Activated B cell treated with CpG ODN at 0.5 μM for 24 hours (primary cell): ENCODE data around the gene TMEM200C. TPM values are rescaled to one million over a fixed set of nuclear protein-coding genes. Genes with fewer than 3 reads are reported as not detected.
A peak's percentile ranks its signal among the peaks of the same experiment; 100 is the strongest.

Experiments
- ATAC-seq: fragments of 200-7000 bp; cut with Tn5 transposase; one replicate; pipeline ENCODE4 v1.10.0; 2021; ENCODE audit warnings: low read depth, mild to moderate bottlenecking, moderate library complexity
- CTCF ChIA-PET: fragments of 350-600 bp; sonication (Branson Sonifier 250); formaldehyde crosslinking; loops from one replicate; lab custom pipeline; 2021; ENCODE audit warnings: antibody characterized with exemption; lab: Charles Lee
- POLR2A ChIA-PET: fragments of 350-600 bp; sonication (Branson Sonifier 250); formaldehyde crosslinking; loops from one replicate; lab custom pipeline; 2021; ENCODE audit warnings: antibody characterized with exemption; lab: Charles Lee
- DNase-seq: peaks from one replicate; pipeline ENCODE4 v3.0.0; 2022
- H3K27ac Mint-ChIP-seq: one replicate; pipeline ENCODE4 v1.8.0; 2020; ENCODE audit warnings: mixed read lengths
- H3K27me3 Mint-ChIP-seq: one replicate; pipeline ENCODE4 v1.8.0; 2021; ENCODE audit warnings: mixed read lengths
- H3K36me3 Mint-ChIP-seq: one replicate; pipeline ENCODE4 v1.8.0; 2021; ENCODE audit warnings: low read depth, mixed read lengths
- H3K4me1 Mint-ChIP-seq: one replicate; pipeline ENCODE4 v1.8.0; 2021; ENCODE audit warnings: mixed read lengths
- H3K4me3 Mint-ChIP-seq: one replicate; pipeline ENCODE4 v1.8.0; 2020; ENCODE audit warnings: mild to moderate bottlenecking, mixed read lengths
- H3K9me3 Mint-ChIP-seq: one replicate; pipeline ENCODE4 v1.8.0; 2020; ENCODE audit warnings: mixed read lengths
- CTCF ChIP-seq: fragments of 200-600 bp; IDR thresholded peaks from one replicate; pipeline ENCODE4 v1.8.0; 2022; ENCODE audit warnings: antibody characterized with exemption, mild to moderate bottlenecking
- intact Hi-C: fragments of 100-400 bp; cut with micrococcal nuclease; formaldehyde crosslinking; loops from one replicate; pipeline ENCODE4 v1.15.1; 2024
- total RNA-seq: library from RNA; stranded (reverse); gene quantifications from 2 replicates; pipeline ENCODE4 v1.2.3, GENCODE V29; 2022

The TMEM200C gene
- total RNA-seq, 1 donor from 2014 or later: not detected

DNA sequence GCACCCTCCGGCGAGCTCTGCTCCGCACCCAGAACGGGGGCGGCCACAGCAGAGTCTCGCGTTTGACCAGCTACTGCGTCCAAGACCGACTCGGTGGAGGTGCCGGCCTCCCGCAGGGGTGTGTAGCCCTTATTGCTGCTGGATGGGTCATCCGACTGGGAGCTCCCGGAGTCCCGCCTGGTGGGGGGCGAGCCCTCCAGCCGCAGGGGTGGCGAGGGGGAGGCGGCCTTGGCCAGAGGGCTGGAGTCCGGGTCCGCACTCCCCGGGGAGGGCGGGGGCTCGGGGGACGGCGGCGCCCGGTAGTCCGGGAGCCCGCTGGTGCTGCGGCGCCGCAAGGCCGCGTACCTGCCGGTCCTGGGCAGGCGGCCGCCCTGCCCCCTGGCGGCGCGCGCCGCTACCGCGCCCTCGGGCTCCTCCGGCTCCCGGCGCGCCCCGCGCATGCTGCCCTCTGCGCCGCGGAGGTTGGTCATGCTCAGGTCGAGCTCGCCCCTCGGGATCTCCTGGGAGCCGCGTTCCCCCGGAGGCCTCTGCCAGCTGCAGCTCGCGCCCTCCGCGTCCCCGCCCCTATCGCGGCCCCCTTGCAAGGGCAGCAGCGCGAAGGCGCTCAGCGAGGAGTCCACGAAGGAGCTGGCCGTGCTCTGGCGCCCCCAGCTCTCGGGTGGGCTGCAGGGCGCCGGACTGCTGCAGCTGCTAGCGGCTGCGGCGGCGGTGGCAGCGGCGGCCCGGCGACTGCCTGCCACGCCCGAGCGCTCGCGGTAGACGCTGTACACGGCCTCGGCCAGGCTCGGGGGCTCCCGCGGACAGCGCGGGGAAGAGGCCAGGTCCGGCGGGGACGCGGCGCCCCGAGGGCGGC is 4.8 kb downstream of the TMEM200C start:
- DNase-seq (peak; percentile 24), ATAC-seq (peak; percentile 75)
- intact Hi-C loops: loop anchor here (1.0 to 10.0 kb wide), 2 partner anchors 114 to 817 kb away; no protein-coding TSS in a partner anchor
- CTCF ChIA-PET: interaction anchor here (0.8 to 1.5 kb wide), 5 partner anchors 9 to 631 kb away, joined by 3 read pairs; no protein-coding TSS in a partner anchor
- Mint-ChIP-seq H3K36me3 (no peaks in the 10 kb centered on the region), H3K27me3 (peaks cover 44% of the 10 kb centered on the region), H3K4me1 (peaks cover 14% of the 10 kb centered on the region), H3K4me3 (no peak overlapping the region), H3K27ac (no peak overlapping the region), H3K9me3 (no peaks in the 10 kb centered on the region)
- no peak for TF ChIP-seq CTCF
- POLR2A ChIA-PET: no interaction called here

DNA sequence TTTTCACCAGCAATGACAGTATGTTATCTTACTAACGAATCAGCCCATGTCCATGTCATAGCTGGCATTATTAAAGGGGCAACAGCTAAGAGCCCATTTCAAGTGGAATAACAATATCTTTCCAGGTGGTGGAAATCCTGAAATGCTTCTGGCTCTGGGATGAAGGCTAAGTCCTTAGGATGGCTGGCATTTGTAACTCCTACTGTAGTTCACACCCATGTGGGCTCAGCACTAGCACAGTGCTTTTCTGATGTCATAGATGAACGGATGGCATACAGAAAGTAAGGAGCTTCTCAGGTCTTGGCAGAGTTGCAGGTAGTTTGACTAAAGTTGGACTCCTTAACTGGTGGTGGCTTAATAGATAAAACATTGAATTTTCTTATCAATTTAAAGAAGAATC is 10.0 kb downstream of the TMEM200C start:
- TF ChIP-seq CTCF: no peak
- Mint-ChIP-seq H3K27me3 (peaks cover 19% of the 10 kb centered on the region), H3K4me3 (no peak overlapping the region), H3K4me1 (no peaks in the 10 kb centered on the region), H3K36me3 (no peaks in the 10 kb centered on the region), H3K27ac (no peak overlapping the region), H3K9me3 (no peaks in the 10 kb centered on the region)
- no peak for DNase-seq
- ATAC-seq: no peak
- intact Hi-C loops: no loop called here
- ChIA-PET CTCF (no interaction called here), POLR2A (no interaction called here)

- ATAC-seq (no peak), DNase-seq (no peak)
- TF ChIP-seq CTCF: no peak
- ChIA-PET CTCF (no interaction called here), POLR2A (no interaction called here)
- Mint-ChIP-seq H3K27me3 (peaks cover 19% of the 10 kb centered on the region), H3K36me3 (no peaks in the 10 kb centered on the region), H3K27ac (no peak overlapping the region), H3K4me3 (no peak overlapping the region), H3K9me3 (no peaks in the 10 kb centered on the region), H3K4me1 (no peaks in the 10 kb centered on the region)
- intact Hi-C loops: no loop called here
Observed at GRCh38 chr18:5884375-5884774, 10.9 kb downstream of the TMEM200C start.

DNA sequence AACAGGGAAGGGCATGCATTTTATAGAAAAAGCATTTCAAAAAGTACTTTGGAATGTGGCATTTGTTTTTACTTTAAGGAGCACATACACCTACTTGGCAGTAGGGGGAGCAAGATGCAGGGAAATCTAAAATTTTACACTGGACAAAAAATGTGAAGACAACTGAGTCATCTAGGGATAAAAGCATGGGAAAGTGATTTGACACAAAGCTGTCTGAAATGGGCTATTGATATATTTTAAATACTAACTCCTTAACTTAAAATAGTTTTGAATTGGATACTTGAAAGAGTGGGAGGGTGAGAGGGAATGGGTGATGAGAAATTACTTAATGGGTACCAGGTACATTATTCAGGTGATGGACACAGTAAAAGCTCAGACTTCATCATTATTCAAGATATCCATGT is 15.8 kb downstream of the TMEM200C start:
- no peak overlapping the region for H3K4me3 Mint-ChIP-seq
- peaks cover 7% of the 10 kb centered on the region for H3K27me3 Mint-ChIP-seq
- H3K9me3 Mint-ChIP-seq: no peaks in the 10 kb centered on the region
- CTCF ChIA-PET: interaction anchor here (1.0 to 2.2 kb wide), 6 partner anchors 8 to 642 kb away, joined by 3 to 10 read pairs (median 3); no protein-coding TSS in a partner anchor
- no peak overlapping the region for H3K27ac Mint-ChIP-seq
- DNase-seq (no peak), ATAC-seq (peak; percentile 34)
- no peaks in the 10 kb centered on the region for H3K36me3 Mint-ChIP-seq
- POLR2A ChIA-PET: no interaction called here
- peak; percentile 82 for TF ChIP-seq CTCF
- intact Hi-C loops: loop anchor here (1.0 to 2.0 kb wide), 3 partner anchors 339 to 643 kb away; no protein-coding TSS in a partner anchor
- no peaks in the 10 kb centered on the region for H3K4me1 Mint-ChIP-seq

DNA sequence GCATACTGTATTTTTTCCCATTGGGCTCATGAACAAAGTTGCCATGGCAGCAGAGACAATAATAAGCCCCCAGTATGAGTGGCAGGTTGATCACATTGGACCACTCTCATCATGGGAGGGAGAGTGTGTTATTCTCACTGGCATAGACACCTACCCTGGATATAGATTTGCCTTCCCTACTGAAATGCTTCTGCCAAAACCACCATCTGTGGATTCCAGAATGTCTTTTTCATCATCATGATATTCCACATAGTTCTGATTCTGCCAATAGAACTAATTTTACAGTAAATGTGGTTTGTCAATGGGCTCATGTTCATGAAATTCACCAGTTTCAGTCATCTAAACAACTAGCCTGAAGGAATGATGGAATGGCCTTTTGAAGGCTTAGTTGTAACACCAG is 18.4 kb downstream of the TMEM200C start:
- Mint-ChIP-seq H3K9me3 (no peaks in the 10 kb centered on the region), H3K36me3 (no peaks in the 10 kb centered on the region), H3K4me3 (no peak overlapping the region), H3K27ac (no peak overlapping the region), H3K27me3 (peaks cover 7% of the 10 kb centered on the region), H3K4me1 (peaks cover under 1% of the 10 kb centered on the region)
- intact Hi-C loops: no loop called here
- TF ChIP-seq CTCF: no peak
- DNase-seq (no peak), ATAC-seq (no peak)
- ChIA-PET CTCF (interaction anchor here (1.1 kb wide), 1 partner anchor 1009 kb away, joined by 3 read pairs; no protein-coding TSS in a partner anchor), POLR2A (no interaction called here)
